H1 (cell line): ENCODE measurements around the gene TFAP2C. TPM values are rescaled to one million over a fixed set of nuclear protein-coding genes. Genes with fewer than 3 reads are reported as not detected.
A peak's percentile ranks its signal among the peaks of the same experiment; 100 is the strongest.

Source experiments
- CTCF ChIA-PET: fragments of 300-600 bp; sonication (Branson Sonifier 250); formaldehyde crosslinking; loops from one replicate; lab custom pipeline; 2021; ENCODE audit not compliant: partially characterized antibody; lab: Charles Lee
- POLR2A ChIA-PET: fragments of 300-600 bp; sonication (Branson Sonifier 250); formaldehyde crosslinking; loops from one replicate; lab custom pipeline; 2021; ENCODE audit warnings: inconsistent platforms; ENCODE audit not compliant: partially characterized antibody; lab: Charles Lee
- DNase-seq, 2 experiments: peaks; one replicate each; pipeline versions ENCODE4 v3.0.0 to v3.0.0-alpha.2; 2010 to 2022; ENCODE audit warnings: low spot score in 2 of 2, low read depth in 1 of 2, mixed read lengths in 1 of 2
- FAIRE-seq: peaks from 2 replicates; lab custom pipeline; 2011; peaks lifted over from hg19 to GRCh38; lab: Jason Lieb, UNC
- H2AFZ ChIP-seq: 2 replicates; pipeline ENCODE4 v1.8.1; 2012; ENCODE audit warnings: low read length, inconsistent platforms
- H2AK5ac ChIP-seq: 2 replicates; pipeline ENCODE4 v1.6.1; 2013; ENCODE audit warnings: low read depth, low read length
- H2BK120ac ChIP-seq: replicated peaks from 2 replicates; pipeline ENCODE3; 2013; ENCODE audit warnings: low read depth, low read length, inconsistent platforms
- H2BK12ac ChIP-seq: 2 replicates; pipeline ENCODE4 v1.6.1; 2013; ENCODE audit warnings: low read depth, low read length
- H2BK15ac ChIP-seq: 2 replicates; pipeline ENCODE4 v1.6.1; 2013; ENCODE audit warnings: low read length
- H2BK20ac ChIP-seq: 2 replicates; pipeline ENCODE4 v1.6.1; 2013; ENCODE audit warnings: low read length
- H2BK5ac ChIP-seq: 2 replicates; pipeline ENCODE4 v1.6.1; 2013; ENCODE audit warnings: low read depth, low read length
- H3K14ac ChIP-seq: 2 replicates; pipeline ENCODE4 v1.6.1; 2013; ENCODE audit warnings: inconsistent platforms; ENCODE audit not compliant: insufficient read length
- H3K18ac ChIP-seq: 2 replicates; pipeline ENCODE4 v1.6.1; 2013; ENCODE audit warnings: low read length; ENCODE audit errors: extremely low read depth
- H3K23ac ChIP-seq: 2 replicates; pipeline ENCODE4 v1.6.1; 2013; ENCODE audit warnings: inconsistent platforms; ENCODE audit not compliant: insufficient read length
- H3K23me2 ChIP-seq: 2 replicates; pipeline ENCODE4 v1.6.1; 2013; ENCODE audit warnings: low read depth, low read length
- H3K27ac ChIP-seq: 2 replicates; pipeline ENCODE4 v1.6.1; 2011; ENCODE audit warnings: low read depth, low read length, inconsistent platforms
- H3K27me3 ChIP-seq, 4 experiments: replicated peaks in 1 of 4; 1 replicate in 1 of 4; 2 replicates in 3 of 4; pipeline versions ENCODE4 v1.6.1 to v1.8.1; 2011 to 2013; ENCODE audit warnings: low read length in 3 of 4, mild to moderate bottlenecking in 3 of 4, inconsistent platforms in 2 of 4, mixed read lengths in 2 of 4, moderate library complexity in 1 of 4; ENCODE audit not compliant: control insufficient read depth in 3 of 4, insufficient read depth in 3 of 4; ENCODE audit errors: extremely low read depth in 1 of 4
- H3K36me3 ChIP-seq, 4 experiments: 2 replicates each; pipeline versions ENCODE4 v1.6.1 to v1.8.1; 2011 to 2013; ENCODE audit warnings: mild to moderate bottlenecking in 4 of 4, low read length in 3 of 4, moderate library complexity in 2 of 4, control low read depth in 1 of 4, inconsistent platforms in 1 of 4; ENCODE audit not compliant: insufficient read depth in 4 of 4, control insufficient read depth in 2 of 4
- H3K4ac ChIP-seq: replicated peaks from 2 replicates; pipeline ENCODE3; 2013; ENCODE audit warnings: low read length, low read depth, mixed read lengths, inconsistent platforms; ENCODE audit not compliant: insufficient read length
- H3K4me1 ChIP-seq, 4 experiments: replicated peaks in 1 of 4; 1 replicate in 1 of 4; 2 replicates in 3 of 4; pipeline versions ENCODE4 v1.6.1 to v1.8.1; 2011 to 2013; ENCODE audit warnings: low read length in 3 of 4, inconsistent platforms in 2 of 4, mixed read lengths in 1 of 4; ENCODE audit not compliant: insufficient read depth in 4 of 4, control insufficient read depth in 3 of 4
- H3K4me2 ChIP-seq, 2 experiments: 2 replicates each; pipeline versions ENCODE4 v1.6.1 to v1.8.1; 2011 to 2013; ENCODE audit warnings: low read depth in 2 of 2, low read length in 2 of 2, control low read depth in 1 of 2, inconsistent platforms in 1 of 2, mild to moderate bottlenecking in 1 of 2; ENCODE audit not compliant: insufficient read depth in 1 of 2
- H3K4me3 ChIP-seq, 4 experiments: fragments of 200-600, 300-600 bp in 1 of 4; sonication (generic), shearing (Covaris generic), sonication (Bioruptor Twin) in 1 of 4; 2 replicates each; pipeline versions ENCODE4 v1.5.1 to v1.8.1; 2011 to 2016; ENCODE audit warnings: low read length in 4 of 4, low read depth in 3 of 4, control low read depth in 2 of 4, inconsistent platforms in 2 of 4, mild to moderate bottlenecking in 2 of 4, mixed read lengths in 1 of 4, moderate library complexity in 1 of 4; ENCODE audit not compliant: insufficient read depth in 2 of 4; ENCODE audit errors: extremely low read depth in 1 of 4
- H3K56ac ChIP-seq: replicated peaks from 2 replicates; pipeline ENCODE3; 2013; ENCODE audit warnings: low read depth, mild to moderate bottlenecking, mixed read lengths, low read length, inconsistent platforms; ENCODE audit not compliant: insufficient read length
- H3K79me1 ChIP-seq: 2 replicates; pipeline ENCODE4 v1.6.1; 2013; ENCODE audit warnings: low read depth, low read length, control low read depth
- H3K79me2 ChIP-seq, 2 experiments: 2 replicates each; pipeline versions ENCODE4 v1.6.1 to v1.8.1; 2012 to 2013; ENCODE audit warnings: low read length in 2 of 2, mild to moderate bottlenecking in 2 of 2, inconsistent platforms in 1 of 2; ENCODE audit not compliant: insufficient read depth in 2 of 2, control insufficient read depth in 1 of 2
- H3K9ac ChIP-seq, 4 experiments: replicated peaks in 1 of 4; 1 replicate in 1 of 4; 2 replicates in 3 of 4; pipeline versions ENCODE4 v1.6.1 to v1.8.1; 2011 to 2013; ENCODE audit warnings: low read depth in 3 of 4, low read length in 3 of 4, control low read depth in 2 of 4, mild to moderate bottlenecking in 2 of 4, moderate library complexity in 2 of 4, inconsistent platforms in 1 of 4; ENCODE audit errors: extremely low read depth in 1 of 4
- H3K9me3 ChIP-seq, 2 experiments: 2 replicates each; pipeline versions ENCODE4 v1.6.1 to v1.8.1; 2012 to 2013; ENCODE audit warnings: mild to moderate bottlenecking in 2 of 2, moderate library complexity in 2 of 2, control low read depth in 1 of 2, inconsistent platforms in 1 of 2, low read depth in 1 of 2, low read length in 1 of 2, mixed read lengths in 1 of 2; ENCODE audit not compliant: insufficient read depth in 2 of 2
- H4K20me1 ChIP-seq, 2 experiments: replicated peaks in 1 of 2; 2 replicates each; pipeline versions ENCODE3 to v1.8.1; 2011 to 2013; ENCODE audit warnings: inconsistent platforms in 2 of 2, low read length in 2 of 2, mild to moderate bottlenecking in 1 of 2; ENCODE audit not compliant: insufficient read depth in 2 of 2, control insufficient read depth in 1 of 2
- H4K5ac ChIP-seq: 2 replicates; pipeline ENCODE4 v1.6.1; 2013; ENCODE audit warnings: low read length, low read depth, mixed read lengths, inconsistent platforms; ENCODE audit not compliant: insufficient read length
- H4K8ac ChIP-seq: 2 replicates; pipeline ENCODE4 v1.8.0; 2013; ENCODE audit warnings: mild to moderate bottlenecking, moderate library complexity, low read length, inconsistent platforms; ENCODE audit not compliant: insufficient read depth; ENCODE audit errors: extremely low read depth
- H4K91ac ChIP-seq: replicated peaks from 2 replicates; pipeline ENCODE3; 2013; ENCODE audit warnings: low read length, mixed read lengths, inconsistent platforms; ENCODE audit not compliant: insufficient read length
- BCL11A ChIP-seq, 2 experiments: IDR thresholded peaks; one replicate each; pipeline ENCODE4 v1.6.1; 2011; ENCODE audit warnings: low read depth in 2 of 2, low read length in 2 of 2, mild to moderate bottlenecking in 2 of 2
- MAX ChIP-seq: IDR thresholded peaks from 2 replicates; pipeline ENCODE4 v1.6.1; 2012; ENCODE audit warnings: inconsistent platforms
- SIX5 ChIP-seq: IDR thresholded peaks from 2 replicates; pipeline ENCODE4 v1.6.1; 2011; ENCODE audit warnings: mild to moderate bottlenecking, low read depth, low read length
- SUZ12 ChIP-seq: fragments of 200-600 bp; sonication (generic); IDR thresholded peaks from 2 replicates; pipeline ENCODE4 v1.6.1; 2012; ENCODE audit warnings: mild to moderate bottlenecking, inconsistent platforms, low read length, moderate library complexity, mixed read lengths
- WGBS, 2 experiments: shearing (Covaris generic) in 1 of 2; methylation state at CpG; one replicate each; pipeline versions ENCODE4 v1.1.6 to v1.1.7; 2013 to 2015; ENCODE audit warnings: low lambda C conversion rate in 2 of 2, mixed read lengths in 2 of 2, inconsistent platforms in 1 of 2, low coverage in 1 of 2, missing lambda C conversion rate in 1 of 2; ENCODE audit not compliant: insufficient replicate concordance in 2 of 2, insufficient coverage in 1 of 2, insufficient read length in 1 of 2; ENCODE audit errors: extremely low coverage in 1 of 2, missing lambda C conversion rate in 1 of 2; 5-methylcytosine and 5-hydroxymethylcytosine counted together
- polyA plus RNA-seq, 7 experiments: library from polyadenylated mRNA; depleted of rRNA in 3 of 7; stranded (reverse) in 5 of 7; unstranded in 2 of 7; fragments of >200 nt in 5 of 7; fragments of 200-250 nt in 2 of 7; gene quantifications; 1 replicate in 5 of 7; 2 replicates in 1 of 7; 4 replicates in 1 of 7; pipeline versions ENCODE4 v1.2.1 to v1.2.3, GENCODE V29; 2011 to 2013; ENCODE audit warnings: missing spikeins in 2 of 7, mixed read lengths in 2 of 7
- total RNA-seq: library from RNA; stranded (reverse); fragmentation: NEBNext Ultra II Directional; extraction: Animal tissue kit (Norgen Biotek cat#: 25700); gene quantifications from 2 replicates; pipeline ENCODE4 v1.2.1, GENCODE V29; 2021

The TFAP2C gene
- total and polyA plus RNA-seq, 2 of the 8 experiments (the other 6 are each of a cell fraction or from before 2014, with no cell fraction given), result 1.7 to 5.8 TPM

- no peak overlapping the region for H2BK15ac ChIP-seq
- no peak overlapping the region for H2BK20ac ChIP-seq
- no peak overlapping the region for H3K9ac ChIP-seq
- H3K36me3 ChIP-seq, result no peaks in the 10 kb centered on the region
- H2BK5ac ChIP-seq, result no peak overlapping the region
- H3K79me2 ChIP-seq, result no peaks in the 10 kb centered on the region
- H3K4me2 ChIP-seq, result peak overlapping the region; percentile 77
- CTCF ChIA-PET, result interaction anchor here (0.6 kb wide), 1 partner anchor 70 kb away, joined by 3 read pairs; no protein-coding TSS in a partner anchor
- H3K27me3 ChIP-seq, result peaks cover 40 to 51% (median 42%) of the 10 kb centered on the region in 4 experiments
- H4K5ac ChIP-seq, result no peak overlapping the region
- FAIRE-seq, result peak; percentile 36
- H3K23me2 ChIP-seq, result peaks cover 36% of the 10 kb centered on the region
- peak overlapping the region; percentile 42 to 81 (median 53); a peak in 6 of 8 replicates for H3K4me3 ChIP-seq
- H4K20me1 ChIP-seq, result peaks cover 15 to 27% of the 10 kb centered on the region in 2 experiments
- H3K18ac ChIP-seq, result peak overlapping the region; percentile 71
- H3K56ac ChIP-seq, result no peak overlapping the region
- no peak for DNase-seq
- H3K4me1 ChIP-seq, result peaks cover 4 to 18% (median 16%) of the 10 kb centered on the region in 4 experiments
- H3K23ac ChIP-seq, result no peak overlapping the region
- peak overlapping the region; percentile 69 for H3K4ac ChIP-seq
- TF ChIP-seq MAX, result no peak
- TF ChIP-seq SIX5, result no peak
- TF ChIP-seq SUZ12, result peak; percentile 22
- TF ChIP-seq BCL11A (IDR thresholded peaks at IDR 0.05; ENCODE audit: low read depth in 2 of 2, low read length in 2 of 2), result no peak
- TF ChIP-seq, all 59 proteins: peak for 1
- H2AK5ac ChIP-seq, result no peak overlapping the region
- POLR2A ChIA-PET, result no interaction called here
- no peak overlapping the region for H2AFZ ChIP-seq
- H3K14ac ChIP-seq, result no peak overlapping the region
- H4K8ac ChIP-seq, result peak overlapping the region; percentile 88; the same call in 1 of the 2 replicates
- peak overlapping the region; percentile 73 for H4K91ac ChIP-seq
- peak overlapping the region; percentile 60; the same call in 1 of the 2 replicates for H2BK12ac ChIP-seq
- H2BK120ac ChIP-seq, result peak overlapping the region; percentile 54
- H3K27ac ChIP-seq, result no peak overlapping the region
- H3K9me3 ChIP-seq, result no peaks in the 10 kb centered on the region
- H3K79me1 ChIP-seq, result no peaks in the 10 kb centered on the region
- 4% methylated on average over 22 of the region's 22 CpGs; no CpG with 5 or more reads in 1 of the 2 experiments for WGBS, 2 experiments
These were observed 3.3 kb upstream of the TFAP2C start for GRCh38 chr20:56625837-56626236.
